Natural killer cell (primary cell): ENCODE measurements around the gene CFAP299. TPM values are rescaled to one million over a fixed set of nuclear protein-coding genes. Genes with fewer than 3 reads are reported as not detected.

Experiments used
- ATAC-seq, 3 donors: fragments of 150-1000 bp in 2 of 3; fragments of 200-7000 bp in 1 of 3; cut with Tn5 transposase; 1 replicate in 1 of 3; 2 replicates in 2 of 3; pipeline ENCODE4 v1.10.0; 2021; ENCODE audit warnings: mild to moderate bottlenecking in 2 of 3, moderate library complexity in 2 of 3
- DNase-seq, 2 donors: peaks; one replicate each; pipeline versions ENCODE4 v3.0.0 to v3.0.0-alpha.2; 2013 to 2021; ENCODE audit warnings: mixed read lengths in 1 of 2
- H3K27ac ChIP-seq: one replicate; pipeline ENCODE4 v1.5.1; 2013; ENCODE audit warnings: mild to moderate bottlenecking, low read length
- H3K27me3 ChIP-seq: one replicate; pipeline ENCODE4 v1.6.1; 2013; ENCODE audit warnings: low read length; ENCODE audit not compliant: control insufficient read depth, insufficient read depth
- H3K36me3 ChIP-seq: one replicate; pipeline ENCODE4 v1.6.1; 2013; ENCODE audit warnings: low read length; ENCODE audit not compliant: control insufficient read depth, insufficient read depth
- H3K4me1 ChIP-seq: one replicate; pipeline ENCODE4 v1.6.1; 2013; ENCODE audit warnings: low read length; ENCODE audit not compliant: control insufficient read depth, insufficient read depth
- H3K4me3 ChIP-seq: one replicate; pipeline ENCODE4 v1.5.1; 2013; ENCODE audit warnings: low read length
- H3K9me3 ChIP-seq: one replicate; pipeline ENCODE4 v1.6.1; 2013; ENCODE audit warnings: low read length; ENCODE audit not compliant: control insufficient read depth, insufficient read depth
- H3K27ac Mint-ChIP-seq, 2 donors: one replicate each; pipeline ENCODE4 v1.8.0; 2022; ENCODE audit warnings: mild to moderate bottlenecking in 2 of 2, mixed read lengths in 2 of 2, moderate library complexity in 1 of 2
- H3K27me3 Mint-ChIP-seq, 2 donors: one replicate each; pipeline ENCODE4 v1.8.0; 2022; ENCODE audit warnings: low read depth in 2 of 2, mixed read lengths in 2 of 2
- H3K36me3 Mint-ChIP-seq: one replicate; pipeline ENCODE4 v1.8.0; 2022; ENCODE audit warnings: mixed read lengths
- H3K4me1 Mint-ChIP-seq, 2 donors: one replicate each; pipeline ENCODE4 v1.8.0; 2022; ENCODE audit warnings: mixed read lengths in 2 of 2
- H3K4me3 Mint-ChIP-seq: one replicate; pipeline ENCODE4 v1.8.0; 2022; ENCODE audit warnings: mild to moderate bottlenecking, moderate library complexity, mixed read lengths
- H3K9me3 Mint-ChIP-seq, 2 donors: one replicate each; pipeline ENCODE4 v1.8.0; 2022; ENCODE audit warnings: mixed read lengths in 2 of 2
- WGBS: methylation state at CpG from one replicate; pipeline ENCODE4 v1.1.7; 2013; ENCODE audit warnings: missing lambda C conversion rate; ENCODE audit not compliant: insufficient coverage; 5-methylcytosine and 5-hydroxymethylcytosine counted together
- intact Hi-C: fragments of 100-400 bp; cut with micrococcal nuclease; formaldehyde crosslinking; loops from one replicate; pipeline ENCODE4 v1.14.2; 2022
- total RNA-seq, 4 donors: library from RNA; stranded (reverse); fragments of 120-200 nt in 1 of 4; gene quantifications; one replicate each; pipeline versions ENCODE4 v1.2.3 to v1.2.4, GENCODE V29; 2013 to 2022
- TF ChIP-seq, protein P1 (sequence below): fragments of 200-600 bp; IDR thresholded peaks from one replicate; pipeline ENCODE4 v1.8.0; 2022; ENCODE audit warnings: antibody characterized with exemption

Gene CFAP299
- total RNA-seq, 3 donors from 2014 or later (not counting 1 experiment from before 2014, with no cell fraction given) = not detected

DNA sequence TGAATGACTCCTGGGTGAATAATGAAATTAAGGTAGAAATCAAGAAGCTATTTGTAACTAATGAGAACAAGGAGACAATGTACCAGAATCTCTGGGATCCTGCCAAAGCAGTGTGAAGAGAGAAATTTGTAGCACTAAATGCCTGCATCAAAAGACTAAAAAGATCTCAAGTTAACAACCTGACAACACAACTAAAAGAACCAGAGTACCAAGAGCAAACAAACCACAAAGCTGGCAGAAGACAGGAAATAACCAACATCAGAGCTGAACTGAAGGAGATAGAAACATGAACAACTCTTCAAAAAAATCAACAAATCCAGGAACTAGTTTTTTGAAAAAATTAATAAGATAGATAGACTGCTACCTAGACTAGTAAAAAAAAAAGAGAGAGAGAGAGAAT, 8.4 kb downstream of the CFAP299 start:
- ATAC-seq (no peak), DNase-seq (peak in 1 of 2 donors; percentile 14)
- Mint-ChIP-seq H3K27ac (no peak overlapping the region), H3K4me1 (no peaks in the 10 kb centered on the region), H3K9me3 (peaks cover 3 to 12% of the 10 kb centered on the region in 2 donors), H3K4me3 (no peak overlapping the region), H3K36me3 (peaks cover 8% of the 10 kb centered on the region), H3K27me3 (peaks cover 9 to 17% of the 10 kb centered on the region in 2 donors)
- no peak overlapping the region for H3K27ac ChIP-seq
- intact Hi-C loops = no loop called here
- no peaks in the 10 kb centered on the region for H3K36me3 ChIP-seq
- no peaks in the 10 kb centered on the region for H3K4me1 ChIP-seq
- no peak overlapping the region for H3K4me3 ChIP-seq
- TF ChIP-seq, protein P1, sequence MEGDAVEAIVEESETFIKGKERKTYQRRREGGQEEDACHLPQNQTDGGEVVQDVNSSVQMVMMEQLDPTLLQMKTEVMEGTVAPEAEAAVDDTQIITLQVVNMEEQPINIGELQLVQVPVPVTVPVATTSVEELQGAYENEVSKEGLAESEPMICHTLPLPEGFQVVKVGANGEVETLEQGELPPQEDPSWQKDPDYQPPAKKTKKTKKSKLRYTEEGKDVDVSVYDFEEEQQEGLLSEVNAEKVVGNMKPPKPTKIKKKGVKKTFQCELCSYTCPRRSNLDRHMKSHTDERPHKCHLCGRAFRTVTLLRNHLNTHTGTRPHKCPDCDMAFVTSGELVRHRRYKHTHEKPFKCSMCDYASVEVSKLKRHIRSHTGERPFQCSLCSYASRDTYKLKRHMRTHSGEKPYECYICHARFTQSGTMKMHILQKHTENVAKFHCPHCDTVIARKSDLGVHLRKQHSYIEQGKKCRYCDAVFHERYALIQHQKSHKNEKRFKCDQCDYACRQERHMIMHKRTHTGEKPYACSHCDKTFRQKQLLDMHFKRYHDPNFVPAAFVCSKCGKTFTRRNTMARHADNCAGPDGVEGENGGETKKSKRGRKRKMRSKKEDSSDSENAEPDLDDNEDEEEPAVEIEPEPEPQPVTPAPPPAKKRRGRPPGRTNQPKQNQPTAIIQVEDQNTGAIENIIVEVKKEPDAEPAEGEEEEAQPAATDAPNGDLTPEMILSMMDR = no peak
- H3K9me3 ChIP-seq = no peaks in the 10 kb centered on the region
- peaks cover 4% of the 10 kb centered on the region for H3K27me3 ChIP-seq

DNA sequence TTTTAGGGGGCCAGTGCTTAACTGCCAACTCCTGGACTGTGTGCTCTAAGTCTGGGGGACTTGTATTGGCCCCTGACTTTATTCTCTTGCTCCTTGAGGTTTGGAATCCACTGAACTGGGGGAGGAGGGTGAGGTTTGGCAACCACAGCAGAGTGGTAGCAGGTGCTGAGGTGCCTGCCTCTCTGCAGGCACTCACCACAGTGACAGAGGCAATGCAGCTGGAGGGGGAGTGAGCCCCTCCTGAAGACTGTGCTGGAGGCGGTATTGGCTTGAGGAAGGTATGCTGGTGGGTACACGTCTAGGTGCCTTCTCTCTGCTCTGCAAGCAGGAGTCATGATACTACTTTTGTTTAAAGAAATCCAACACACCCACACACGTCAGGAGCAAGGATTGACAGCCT, 24.6 kb downstream of the CFAP299 start:
- Mint-ChIP-seq H3K4me1 (peaks cover 6 to 9% of the 10 kb centered on the region in 2 donors), H3K27ac (no peak overlapping the region), H3K9me3 (no peaks in the 10 kb centered on the region), H3K27me3 (peaks cover 25 to 40% of the 10 kb centered on the region in 2 donors), H3K4me3 (no peak overlapping the region), H3K36me3 (no peaks in the 10 kb centered on the region)
- peak in 1 of 2 donors; percentile 10 for DNase-seq
- peak in 2 of 3 donors; percentile 40 to 56 for ATAC-seq
- intact Hi-C loops = no loop called here
- 20% methylated on average over 1 of the region's 3 CpGs for WGBS
- H3K27me3 ChIP-seq = peaks cover 6% of the 10 kb centered on the region
- no peak overlapping the region for H3K4me3 ChIP-seq
- TF ChIP-seq, protein P1 = no peak
- H3K9me3 ChIP-seq = no peaks in the 10 kb centered on the region
- H3K36me3 ChIP-seq = no peaks in the 10 kb centered on the region
- no peak overlapping the region for H3K27ac ChIP-seq
- peaks cover 5% of the 10 kb centered on the region for H3K4me1 ChIP-seq

DNA sequence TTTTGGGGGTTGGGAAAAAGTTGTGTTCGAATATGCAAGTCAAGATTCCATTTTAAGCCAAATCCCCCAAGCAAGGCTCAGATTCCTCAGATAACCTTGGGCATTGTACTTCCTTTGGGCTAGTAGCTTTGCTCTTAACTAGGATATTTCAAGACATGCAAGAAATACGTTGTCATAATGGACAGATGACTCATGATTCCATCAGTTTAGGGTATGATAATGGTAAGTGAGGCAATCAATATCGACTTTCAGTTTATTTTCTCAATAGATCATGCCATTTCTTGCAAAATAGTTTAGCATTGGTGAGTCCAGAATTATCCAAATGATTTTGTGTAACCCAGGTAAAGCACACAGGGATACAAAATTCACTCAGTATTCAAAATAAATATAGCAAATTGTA, 25.4 kb downstream of the CFAP299 start:
- H3K27me3 Mint-ChIP-seq = peaks cover 25 to 42% of the 10 kb centered on the region in 2 donors
- 56% methylated on average over 3 of the region's 3 CpGs for WGBS
- no peaks in the 10 kb centered on the region for H3K36me3 Mint-ChIP-seq
- H3K4me1 Mint-ChIP-seq = peaks cover 6 to 9% of the 10 kb centered on the region in 2 donors
- DNase-seq (no peak), ATAC-seq (no peak)
- H3K27ac Mint-ChIP-seq = no peak overlapping the region
- Histone ChIP-seq H3K27me3 (peaks cover 6% of the 10 kb centered on the region), H3K4me1 (peaks cover 5% of the 10 kb centered on the region), H3K9me3 (no peaks in the 10 kb centered on the region), H3K36me3 (no peaks in the 10 kb centered on the region), H3K27ac (no peak overlapping the region), H3K4me3 (no peak overlapping the region)
- H3K4me3 Mint-ChIP-seq = no peak overlapping the region
- H3K9me3 Mint-ChIP-seq = no peaks in the 10 kb centered on the region
- intact Hi-C loops = loop anchor here (1.0 kb wide), 1 partner anchor 629 kb away; no protein-coding TSS in a partner anchor
- TF ChIP-seq, protein P1 = no peak

DNA sequence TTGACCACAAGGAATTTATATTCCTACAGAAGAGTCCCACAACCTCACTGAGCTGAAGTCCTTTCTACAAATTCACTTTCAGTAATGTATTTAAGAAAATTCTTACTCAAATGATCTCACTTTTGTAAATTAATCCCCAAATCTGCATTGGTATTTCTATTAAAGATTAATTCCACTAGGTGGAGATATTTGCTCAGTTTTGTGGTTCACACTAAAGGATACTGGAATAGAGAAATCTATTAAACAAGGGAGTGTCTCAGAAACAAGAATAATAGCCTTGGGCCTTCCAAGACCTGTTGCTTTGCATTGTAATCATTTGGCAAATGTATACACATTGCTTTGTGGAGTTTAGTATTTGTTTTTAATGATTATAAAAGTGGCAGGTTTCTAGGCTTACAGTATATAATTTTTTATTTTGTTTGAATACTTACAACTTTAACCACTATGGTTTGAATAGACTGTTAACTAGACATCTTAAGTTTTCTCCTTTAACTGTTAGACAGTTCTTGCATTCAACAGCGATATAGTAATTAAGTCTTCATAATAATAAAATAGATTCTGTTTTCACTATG, 25.9 kb downstream of the CFAP299 start:
- WGBS = no CpG with 5 or more reads among the region's 1 CpG
- DNase-seq = peak in 1 of 2 donors; percentile 54
- no peak overlapping the region for H3K4me3 Mint-ChIP-seq
- Histone ChIP-seq H3K27me3 (peaks cover 6% of the 10 kb centered on the region), H3K36me3 (no peaks in the 10 kb centered on the region), H3K4me1 (peaks cover 5% of the 10 kb centered on the region), H3K4me3 (no peak overlapping the region), H3K9me3 (no peaks in the 10 kb centered on the region), H3K27ac (no peak overlapping the region)
- no peak overlapping the region for H3K27ac Mint-ChIP-seq
- H3K36me3 Mint-ChIP-seq = no peaks in the 10 kb centered on the region
- H3K4me1 Mint-ChIP-seq = peaks cover 10 to 13% of the 10 kb centered on the region in 2 donors
- TF ChIP-seq, protein P1 = peak; percentile 58
- H3K27me3 Mint-ChIP-seq = peaks cover 25 to 42% of the 10 kb centered on the region in 2 donors
- ATAC-seq = no peak
- no peaks in the 10 kb centered on the region for H3K9me3 Mint-ChIP-seq
- intact Hi-C loops = loop anchor here (1.0 kb wide), 1 partner anchor 629 kb away; no protein-coding TSS in a partner anchor
